HepG2 (cell line): ENCODE data around the gene YY1. TPM values are rescaled to one million over a fixed set of nuclear protein-coding genes. Genes with fewer than 3 reads are reported as not detected.

Experiments used
- ATM ChIP-seq: fragments of 450-650 bp; IDR thresholded peaks from 2 replicates; pipeline ENCODE4 v1.7.1; 2017; ENCODE audit warnings: mild to moderate bottlenecking, borderline replicate concordance
- CEBPG ChIP-seq: IDR thresholded peaks from 2 replicates; pipeline ENCODE4 v1.6.1; 2016
- GATAD2A ChIP-seq: IDR thresholded peaks from 2 replicates; pipeline ENCODE4 v1.6.1; 2016
- HNRNPK ChIP-seq: fragments of 200-400 bp; formaldehyde crosslinking; IDR thresholded peaks from 2 replicates; pipeline ENCODE4 v1.6.1; 2018; ENCODE audit warnings: low read length, low read depth, moderate library complexity, mild to moderate bottlenecking; ENCODE audit not compliant: poor library complexity, severe bottlenecking
- ISL2 ChIP-seq: sonication (generic); formaldehyde crosslinking; IDR thresholded peaks from 2 replicates; pipeline ENCODE4 v1.5.0; 2020; ENCODE audit warnings: missing genetic modification reagents
- KMT2A ChIP-seq: sonication (generic); formaldehyde crosslinking; IDR thresholded peaks from 2 replicates; pipeline ENCODE4 v1.4.0; 2020; ENCODE audit warnings: missing genetic modification reagents
- MXD4 ChIP-seq: IDR thresholded peaks from 2 replicates; pipeline ENCODE4 v1.6.1; 2016; ENCODE audit warnings: mild to moderate bottlenecking, missing biosample characterization, missing genetic modification reagents
- REST ChIP-seq, 2 experiments: IDR thresholded peaks; 2 replicates each; pipeline ENCODE4 v1.6.1; 2011 to 2012; ENCODE audit warnings: low read length in 2 of 2, borderline replicate concordance in 1 of 2, low read depth in 1 of 2, mild to moderate bottlenecking in 1 of 2, moderate library complexity in 1 of 2
- ZBTB21 ChIP-seq: sonication (generic); formaldehyde crosslinking; IDR thresholded peaks from 2 replicates; pipeline ENCODE4 v1.4.0; 2020; ENCODE audit warnings: missing genetic modification reagents
- ZNF24 ChIP-seq: fragments of 450-650 bp; IDR thresholded peaks from 2 replicates; pipeline ENCODE4 v1.6.1; 2017; ENCODE audit warnings: antibody characterized with exemption, mild to moderate bottlenecking
- ZNF275 ChIP-seq: sonication (generic); formaldehyde crosslinking; IDR thresholded peaks from 2 replicates; pipeline ENCODE4 v1.8.0; 2022; ENCODE audit warnings: missing genetic modification reagents, mild to moderate bottlenecking, inconsistent platforms, borderline replicate concordance
- ZNF660 ChIP-seq: sonication (generic); formaldehyde crosslinking; IDR thresholded peaks from 2 replicates; pipeline ENCODE4 v1.5.1; 2020; ENCODE audit warnings: mild to moderate bottlenecking, low read depth, missing genetic modification reagents, borderline replicate concordance
- polyA plus RNA-seq, 8 experiments: library from polyadenylated mRNA; depleted of rRNA in 3 of 8; stranded (reverse) in 7 of 8; unstranded in 1 of 8; fragments of >200 nt; fragmentation: Illumina TruSeq in 4 of 8; extraction: Trizol in 4 of 8; gene quantifications; 2 replicates each; pipeline versions ENCODE4 v1.2.1 to v1.2.3, GENCODE V29; 2011 to 2016; ENCODE audit warnings: low read depth in 4 of 8, missing spikeins in 1 of 8, mixed read lengths in 1 of 8; ENCODE audit not compliant: insufficient read depth in 1 of 8
- total RNA-seq, 5 experiments: library from RNA; depleted of rRNA; stranded (reverse); fragments of >200 nt; fragmentation: Illumina TruSeq; extraction: Trizol; gene quantifications; 2 replicates each; pipeline ENCODE4 v1.2.3, GENCODE V29; 2016; ENCODE audit warnings: low read depth in 1 of 5
- TF ChIP-seq, protein P1 (sequence below): sonication (generic); formaldehyde crosslinking; IDR thresholded peaks from 2 replicates; pipeline ENCODE4 v1.4.0; 2020; ENCODE audit warnings: mild to moderate bottlenecking, missing genetic modification reagents
- TF ChIP-seq, protein P2 (sequence below): sonication (generic); formaldehyde crosslinking; IDR thresholded peaks from one replicate; pipeline ENCODE4 v1.5.1; 2020; ENCODE audit warnings: mild to moderate bottlenecking, missing genetic modification reagents; ENCODE audit errors: not compliant biosample characterization
- TF ChIP-seq, protein P3 (sequence below): sonication (generic); formaldehyde crosslinking; IDR thresholded peaks from 2 replicates; pipeline ENCODE4 v1.8.1; 2023; ENCODE audit warnings: mild to moderate bottlenecking, moderate library complexity, missing genetic modification reagents

The YY1 gene
- total and polyA plus RNA-seq, 2 of the 13 experiments (the other 11 are each of a cell fraction or from before 2014, with no cell fraction given): 29.4 to 68.1 TPM

GRCh38 chr14:100221533-100222223 is 17.3 kb upstream of the YY1 start (continued):
- TF ChIP-seq, protein P1, sequence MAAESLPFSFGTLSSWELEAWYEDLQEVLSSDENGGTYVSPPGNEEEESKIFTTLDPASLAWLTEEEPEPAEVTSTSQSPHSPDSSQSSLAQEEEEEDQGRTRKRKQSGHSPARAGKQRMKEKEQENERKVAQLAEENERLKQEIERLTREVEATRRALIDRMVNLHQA: no peak
- no peak for TF ChIP-seq HNRNPK
- TF ChIP-seq CEBPG (CRISPR knock-in tag): no peak
- no peak for TF ChIP-seq ZBTB21 (CRISPR knock-in tag)
- TF ChIP-seq, protein P2, sequence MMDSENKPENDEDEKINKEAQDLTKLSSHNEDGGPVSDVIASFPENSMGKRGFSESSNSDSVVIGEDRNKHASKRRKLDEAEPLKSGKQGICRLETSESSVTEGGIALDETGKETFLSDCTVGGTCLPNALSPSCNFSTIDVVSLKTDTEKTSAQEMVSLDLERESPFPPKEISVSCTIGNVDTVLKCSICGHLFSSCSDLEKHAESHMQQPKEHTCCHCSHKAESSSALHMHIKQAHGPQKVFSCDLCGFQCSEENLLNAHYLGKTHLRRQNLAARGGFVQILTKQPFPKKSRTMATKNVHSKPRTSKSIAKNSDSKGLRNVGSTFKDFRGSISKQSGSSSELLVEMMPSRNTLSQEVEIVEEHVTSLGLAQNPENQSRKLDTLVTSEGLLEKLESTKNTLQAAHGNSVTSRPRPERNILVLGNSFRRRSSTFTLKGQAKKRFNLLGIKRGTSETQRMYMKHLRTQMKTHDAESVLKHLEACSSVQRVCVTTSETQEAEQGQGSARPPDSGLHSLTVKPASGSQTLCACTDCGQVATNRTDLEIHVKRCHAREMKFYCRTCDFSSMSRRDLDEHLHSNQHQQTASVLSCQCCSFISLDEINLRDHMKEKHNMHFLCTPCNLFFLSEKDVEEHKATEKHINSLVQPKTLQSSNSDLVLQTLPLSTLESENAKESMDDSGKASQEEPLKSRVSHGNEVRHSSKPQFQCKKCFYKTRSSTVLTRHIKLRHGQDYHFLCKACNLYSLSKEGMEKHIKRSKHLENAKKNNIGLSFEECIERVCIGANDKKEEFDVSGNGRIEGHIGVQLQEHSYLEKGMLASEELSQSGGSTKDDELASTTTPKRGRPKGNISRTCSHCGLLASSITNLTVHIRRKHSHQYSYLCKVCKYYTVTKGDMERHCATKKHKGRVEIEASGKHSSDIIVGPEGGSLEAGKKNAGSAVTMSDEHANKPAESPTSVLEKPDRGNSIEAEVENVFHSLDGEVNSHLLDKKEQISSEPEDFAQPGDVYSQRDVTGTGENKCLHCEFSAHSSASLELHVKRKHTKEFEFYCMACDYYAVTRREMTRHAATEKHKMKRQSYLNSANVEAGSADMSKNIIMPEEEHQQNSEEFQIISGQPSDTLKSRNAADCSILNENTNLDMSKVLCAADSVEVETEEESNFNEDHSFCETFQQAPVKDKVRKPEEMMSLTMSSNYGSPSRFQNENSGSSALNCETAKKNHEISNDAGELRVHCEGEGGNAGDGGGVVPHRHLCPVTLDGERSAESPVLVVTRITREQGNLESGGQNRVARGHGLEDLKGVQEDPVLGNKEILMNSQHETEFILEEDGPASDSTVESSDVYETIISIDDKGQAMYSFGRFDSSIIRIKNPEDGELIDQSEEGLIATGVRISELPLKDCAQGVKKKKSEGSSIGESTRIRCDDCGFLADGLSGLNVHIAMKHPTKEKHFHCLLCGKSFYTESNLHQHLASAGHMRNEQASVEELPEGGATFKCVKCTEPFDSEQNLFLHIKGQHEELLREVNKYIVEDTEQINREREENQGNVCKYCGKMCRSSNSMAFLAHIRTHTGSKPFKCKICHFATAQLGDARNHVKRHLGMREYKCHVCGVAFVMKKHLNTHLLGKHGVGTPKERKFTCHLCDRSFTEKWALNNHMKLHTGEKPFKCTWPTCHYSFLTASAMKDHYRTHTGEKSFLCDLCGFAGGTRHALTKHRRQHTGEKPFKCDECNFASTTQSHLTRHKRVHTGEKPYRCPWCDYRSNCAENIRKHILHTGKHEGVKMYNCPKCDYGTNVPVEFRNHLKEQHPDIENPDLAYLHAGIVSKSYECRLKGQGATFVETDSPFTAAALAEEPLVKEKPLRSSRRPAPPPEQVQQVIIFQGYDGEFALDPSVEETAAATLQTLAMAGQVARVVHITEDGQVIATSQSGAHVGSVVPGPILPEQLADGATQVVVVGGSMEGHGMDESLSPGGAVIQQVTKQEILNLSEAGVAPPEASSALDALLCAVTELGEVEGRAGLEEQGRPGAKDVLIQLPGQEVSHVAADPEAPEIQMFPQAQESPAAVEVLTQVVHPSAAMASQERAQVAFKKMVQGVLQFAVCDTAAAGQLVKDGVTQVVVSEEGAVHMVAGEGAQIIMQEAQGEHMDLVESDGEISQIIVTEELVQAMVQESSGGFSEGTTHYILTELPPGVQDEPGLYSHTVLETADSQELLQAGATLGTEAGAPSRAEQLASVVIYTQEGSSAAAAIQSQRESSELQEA (CRISPR knock-in tag): no peak
- TF ChIP-seq GATAD2A (CRISPR knock-in tag): no peak
- TF ChIP-seq ZNF24: no peak
- TF ChIP-seq KMT2A: no peak; the same call in 1 of the 2 replicates
- no peak for TF ChIP-seq REST (IDR thresholded peaks at IDR 0.05; ENCODE audit: borderline replicate concordance in 1 of 2, low read depth in 1 of 2, low read length in 2 of 2)
- TF ChIP-seq, protein P3, sequence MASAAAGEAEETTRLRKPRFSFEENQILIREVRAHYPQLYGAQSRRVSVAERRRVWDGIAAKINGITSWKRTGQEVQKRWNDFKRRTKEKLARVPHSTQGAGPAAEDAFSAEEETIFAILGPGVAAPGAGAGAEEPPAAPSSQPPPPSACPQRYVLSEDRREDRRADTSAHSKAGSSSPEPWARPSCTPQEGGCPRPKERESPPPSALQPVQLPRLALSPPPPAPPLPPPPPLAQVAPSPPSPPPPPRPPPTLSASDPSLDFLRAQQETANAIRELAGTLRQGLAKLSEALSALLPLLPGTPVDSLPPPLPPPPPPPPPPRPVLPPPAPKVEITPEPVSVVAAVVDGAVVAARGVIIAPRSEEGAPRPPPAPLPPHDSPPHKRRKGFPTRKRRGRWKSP (CRISPR knock-in tag): peak; percentile 68; the same call in 1 of the 2 replicates
- TF ChIP-seq ISL2: no peak
- no peak for TF ChIP-seq ZNF275
- no peak for TF ChIP-seq MXD4 (CRISPR knock-in tag)
- no peak for TF ChIP-seq ZNF660
- TF ChIP-seq ATM: no peak
